GM18520 (cell line): Measurements from ENCODE around the gene WNT10A.
"Not testable (repeated sequence)": the region's sequence is repeated elsewhere in the genome, so short reads cannot be mapped to it uniquely, and the experiment has no call there.

ENCODE experiments used
- ATAC-seq: cut with Tn5 transposase; IDR thresholded peaks from one replicate; pipeline ENCODE4 v1.9.1; 2021; ENCODE audit not compliant: unreplicated experiment

The WNT10A gene

DNA sequence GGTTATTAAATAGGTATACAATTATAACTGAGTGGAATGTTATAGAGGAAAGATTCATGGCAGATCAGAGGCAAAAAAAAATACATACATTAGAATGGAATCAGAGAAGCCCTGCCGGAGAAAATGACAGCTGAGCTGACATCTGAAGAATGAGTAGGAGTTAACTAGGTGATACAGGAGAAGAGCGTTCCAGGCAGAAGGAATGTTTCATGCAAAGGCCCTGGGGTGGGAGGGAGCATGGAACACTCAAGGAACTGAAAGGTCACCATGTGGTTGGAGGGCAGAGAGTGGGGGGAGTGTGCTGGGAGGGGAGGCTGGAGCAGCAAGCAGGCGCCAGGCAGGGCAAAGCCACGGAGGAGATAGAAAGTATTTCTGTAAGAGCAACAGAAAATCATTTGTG is 47.2 kb downstream of the WNT10A start:
- ATAC-seq, result no peak

- not testable (repeated sequence) for ATAC-seq
These were observed 49.8 kb downstream of the WNT10A start for GRCh38 chr2:218930488-218930887.

DNA sequence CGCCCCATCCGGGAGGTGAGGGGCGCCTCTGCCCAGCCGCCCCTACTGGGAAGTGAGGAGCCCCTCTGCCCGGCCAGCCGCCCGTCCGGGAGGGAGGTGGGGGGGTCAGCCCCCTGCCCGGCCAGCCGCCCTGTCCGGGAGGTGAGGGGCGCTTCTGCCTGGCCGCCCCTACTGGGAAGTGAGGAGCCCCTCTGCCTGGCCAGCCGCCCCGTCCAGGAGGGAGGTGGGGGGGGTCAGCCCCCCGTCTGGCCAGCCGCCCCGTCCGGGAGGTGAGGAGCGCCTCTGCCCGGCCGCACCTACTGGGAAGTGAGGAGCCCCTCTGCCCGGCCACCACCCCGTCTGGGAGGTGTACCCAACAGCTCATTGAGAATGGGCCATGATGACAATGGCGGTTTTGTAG is 51.1 kb downstream of the WNT10A start:
- not testable (repeated sequence) for ATAC-seq
